DMS53 treated with DMSO at 0.1 percent for 48 hours (cell line): Measurements from ENCODE around the gene GRIN3A.

ENCODE experiments used
- DNase-seq: peaks from one replicate; lab custom pipeline; 2025; ENCODE audit not compliant: unreplicated experiment; lab: John Stamatoyannopoulos, UW

The GRIN3A gene

GRCh38 chr9:101530076-101530711 is 208.3 kb downstream of the GRIN3A start:
- peak; percentile 44 for DNase-seq

GRCh38 chr9:101528015-101528414 is 210.4 kb downstream of the GRIN3A start:
- DNase-seq, result no peak

GRCh38 chr9:101527066-101527465 is 211.4 kb downstream of the GRIN3A start:
- no peak for DNase-seq

- no peak for DNase-seq
Measured at GRCh38 chr9:101524371-101524770, 214.1 kb downstream of the GRIN3A start.
